Vagina (tissue), 2 donors: ENCODE data around the gene GJB4. TPM values are rescaled to one million over a fixed set of nuclear protein-coding genes. Genes with fewer than 3 reads are reported as not detected.

Experiments used
- DNase-seq, 2 donors: peaks; one replicate each; pipeline ENCODE4 v3.0.0-alpha.2; 2017; ENCODE audit errors: extremely low spot score in 2 of 2
- H3K27ac ChIP-seq: fragments of 200-600 bp; sonication (generic); one replicate; pipeline ENCODE4 v1.5.1; 2019
- H3K27me3 ChIP-seq: fragments of 200-600 bp; sonication (generic); one replicate; pipeline ENCODE4 v1.5.1; 2019
- H3K36me3 ChIP-seq, 2 donors: fragments of 200-600 bp; sonication (generic); one replicate each; pipeline ENCODE4 v1.5.1; 2017 to 2019
- H3K4me1 ChIP-seq: fragments of 200-600 bp; sonication (generic); one replicate; pipeline ENCODE4 v1.5.1; 2019
- H3K4me3 ChIP-seq, 2 donors: fragments of 200-600 bp; sonication (generic); 1 replicate in 1 of 2; 2 replicates in 1 of 2; pipeline ENCODE4 v1.5.1; 2016 to 2019
- H3K9me3 ChIP-seq: fragments of 200-600 bp; sonication (generic); one replicate; pipeline ENCODE4 v1.5.1; 2019
- POLR2A ChIP-seq, 2 donors: fragments of 450-650 bp; IDR thresholded peaks; one replicate each; pipeline ENCODE4 v1.6.1; 2017; ENCODE audit warnings: antibody characterized with exemption in 2 of 2, mild to moderate bottlenecking in 2 of 2, moderate library complexity in 2 of 2
- POLR2AphosphoS5 ChIP-seq, 2 donors: sonication (generic); formaldehyde crosslinking; IDR thresholded peaks; one replicate each; pipeline ENCODE4 v1.9.0; 2017; ENCODE audit warnings: antibody characterized with exemption in 2 of 2, mild to moderate bottlenecking in 2 of 2, low read depth in 1 of 2; ENCODE audit not compliant: insufficient read depth in 1 of 2
- intact Hi-C: fragments of 100-400 bp; cut with DNase I; formaldehyde crosslinking; loops from one replicate; pipeline ENCODE4 v1.15.1; 2023
- total RNA-seq: library from RNA; depleted of rRNA; stranded (reverse); fragments of >200 nt; gene quantifications from one replicate; pipeline ENCODE4 v1.2.3, GENCODE V29; 2016
- TF ChIP-seq, protein P1 (sequence below), 3 experiments: fragments of 450-650 bp in 2 of 3; fragments of 200-600 bp in 1 of 3; sonication (generic) in 1 of 3; IDR thresholded peaks; one replicate each; pipeline ENCODE4 v1.5.1; 2017 to 2019; ENCODE audit warnings: antibody characterized with exemption in 3 of 3, mild to moderate bottlenecking in 2 of 3, moderate library complexity in 2 of 3

Gene GJB4
- total RNA-seq, 1 donor from 2014 or later, result 2.0 TPM

GRCh38 chr1:34780528-34780927, 21.0 kb downstream of the GJB4 start:
- peak overlapping the region in 1 of 2 donors; percentile 46 for H3K4me3 ChIP-seq
- H3K36me3 ChIP-seq, result peaks cover 0 to 4% of the 10 kb centered on the region in 2 donors
- peak overlapping the region; percentile 83 for H3K27ac ChIP-seq
- no peak for TF ChIP-seq POLR2AphosphoS5 (IDR thresholded peaks at IDR 0.05; ENCODE audit: insufficient read depth in 1 of 2, low read depth in 1 of 2)
- TF ChIP-seq, protein P1, sequence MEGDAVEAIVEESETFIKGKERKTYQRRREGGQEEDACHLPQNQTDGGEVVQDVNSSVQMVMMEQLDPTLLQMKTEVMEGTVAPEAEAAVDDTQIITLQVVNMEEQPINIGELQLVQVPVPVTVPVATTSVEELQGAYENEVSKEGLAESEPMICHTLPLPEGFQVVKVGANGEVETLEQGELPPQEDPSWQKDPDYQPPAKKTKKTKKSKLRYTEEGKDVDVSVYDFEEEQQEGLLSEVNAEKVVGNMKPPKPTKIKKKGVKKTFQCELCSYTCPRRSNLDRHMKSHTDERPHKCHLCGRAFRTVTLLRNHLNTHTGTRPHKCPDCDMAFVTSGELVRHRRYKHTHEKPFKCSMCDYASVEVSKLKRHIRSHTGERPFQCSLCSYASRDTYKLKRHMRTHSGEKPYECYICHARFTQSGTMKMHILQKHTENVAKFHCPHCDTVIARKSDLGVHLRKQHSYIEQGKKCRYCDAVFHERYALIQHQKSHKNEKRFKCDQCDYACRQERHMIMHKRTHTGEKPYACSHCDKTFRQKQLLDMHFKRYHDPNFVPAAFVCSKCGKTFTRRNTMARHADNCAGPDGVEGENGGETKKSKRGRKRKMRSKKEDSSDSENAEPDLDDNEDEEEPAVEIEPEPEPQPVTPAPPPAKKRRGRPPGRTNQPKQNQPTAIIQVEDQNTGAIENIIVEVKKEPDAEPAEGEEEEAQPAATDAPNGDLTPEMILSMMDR (IDR thresholded peaks at IDR 0.05), result no peak
- TF ChIP-seq POLR2A (IDR thresholded peaks at IDR 0.05), result no peak
- DNase-seq, result no peak
- peaks cover 20% of the 10 kb centered on the region for H3K4me1 ChIP-seq
- no peaks in the 10 kb centered on the region for H3K9me3 ChIP-seq
- intact Hi-C loops, result no loop called here
- no peaks in the 10 kb centered on the region for H3K27me3 ChIP-seq

DNA sequence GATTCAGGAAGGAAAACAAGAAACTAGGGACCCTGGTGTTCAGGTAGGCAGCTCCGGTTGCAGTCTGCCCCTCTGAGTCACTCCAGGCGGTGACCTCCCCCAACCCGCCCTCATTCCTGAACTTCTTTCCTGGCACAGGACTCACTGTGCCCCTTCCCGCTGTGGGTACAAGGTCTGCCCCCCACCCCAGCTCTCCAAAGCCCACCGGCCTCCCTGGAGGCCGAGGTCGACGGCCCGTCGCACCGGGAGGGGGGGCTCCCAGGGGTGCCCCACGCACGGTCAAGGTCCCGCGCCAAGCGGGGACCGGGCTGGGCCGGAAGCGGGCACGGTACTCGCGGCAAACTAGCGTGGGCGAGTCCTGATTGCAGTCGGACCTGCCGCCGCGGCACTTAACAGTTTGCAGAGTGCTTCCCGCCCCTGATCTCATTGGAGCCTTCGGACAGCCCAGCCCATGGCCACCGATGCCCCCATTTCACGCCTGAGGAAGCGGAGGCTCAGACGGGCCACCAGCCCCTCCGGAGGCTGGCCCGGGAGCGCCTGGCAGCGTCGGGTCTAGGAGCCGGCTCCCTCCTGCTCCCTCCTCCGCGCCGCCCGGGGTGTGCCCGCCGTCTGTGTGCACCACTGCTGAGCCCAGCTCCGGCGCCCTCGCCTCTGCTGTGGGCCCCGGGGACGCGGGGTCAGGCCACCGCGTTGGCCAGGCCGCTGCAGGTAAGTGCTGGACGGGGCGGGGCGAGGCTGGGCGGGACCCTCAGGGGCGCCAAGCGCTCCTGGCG, 21.7 kb downstream of the GJB4 start, which contains the start of gene GJB3:
Gene GJB3, plus strand, starts transcription at position 144 of the 773 bp plus-strand sequence. CDS start 3,549 bp downstream, outside the sequence.
- H3K27me3 ChIP-seq, result no peaks in the 10 kb centered on the region
- H3K9me3 ChIP-seq, result no peaks in the 10 kb centered on the region
- intact Hi-C loops, result no loop called here
- H3K4me3 ChIP-seq, result peak within 1 kb of the TSS; percentile 43 to 46
- peaks cover 0 to 9% of the 10 kb centered on the region in 2 donors for H3K36me3 ChIP-seq
- no peak for TF ChIP-seq POLR2A (IDR thresholded peaks at IDR 0.05)
- TF ChIP-seq POLR2AphosphoS5 (IDR thresholded peaks at IDR 0.05; ENCODE audit: insufficient read depth in 1 of 2, low read depth in 1 of 2), result no peak
- TF ChIP-seq, protein P1 (IDR thresholded peaks at IDR 0.05), result no peak
- no peak for DNase-seq
- peaks cover 20% of the 10 kb centered on the region for H3K4me1 ChIP-seq
- peak within 1 kb of the TSS; percentile 83 for H3K27ac ChIP-seq

- Histone ChIP-seq H3K9me3 (no peaks in the 10 kb centered on the region), H3K27me3 (no peaks in the 10 kb centered on the region), H3K4me3 (peak overlapping the region; percentile 43 to 46), H3K4me1 (peaks cover 20% of the 10 kb centered on the region), H3K27ac (peak overlapping the region; percentile 83), H3K36me3 (peaks cover 0 to 9% of the 10 kb centered on the region in 2 donors)
- intact Hi-C loops, result no loop called here
- DNase-seq, result no peak
- TF ChIP-seq POLR2A (IDR thresholded peaks at IDR 0.05), result peak in 1 of 2 donors; percentile 35
- TF ChIP-seq POLR2AphosphoS5 (IDR thresholded peaks at IDR 0.05; ENCODE audit: insufficient read depth in 1 of 2, low read depth in 1 of 2), result peak; percentile 49 to 57
- TF ChIP-seq, protein P1 (IDR thresholded peaks at IDR 0.05), result no peak
Measured at GRCh38 chr1:34781844-34782391, 22.4 kb downstream of the GJB4 start.

DNA sequence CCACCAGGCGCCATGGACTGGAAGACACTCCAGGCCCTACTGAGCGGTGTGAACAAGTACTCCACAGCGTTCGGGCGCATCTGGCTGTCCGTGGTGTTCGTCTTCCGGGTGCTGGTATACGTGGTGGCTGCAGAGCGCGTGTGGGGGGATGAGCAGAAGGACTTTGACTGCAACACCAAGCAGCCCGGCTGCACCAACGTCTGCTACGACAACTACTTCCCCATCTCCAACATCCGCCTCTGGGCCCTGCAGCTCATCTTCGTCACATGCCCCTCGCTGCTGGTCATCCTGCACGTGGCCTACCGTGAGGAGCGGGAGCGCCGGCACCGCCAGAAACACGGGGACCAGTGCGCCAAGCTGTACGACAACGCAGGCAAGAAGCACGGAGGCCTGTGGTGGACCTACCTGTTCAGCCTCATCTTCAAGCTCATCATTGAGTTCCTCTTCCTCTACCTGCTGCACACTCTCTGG, 25.2 kb downstream of the GJB4 start:
- Histone ChIP-seq H3K36me3 (peaks cover 0 to 9% of the 10 kb centered on the region in 2 donors), H3K4me1 (peaks cover 20% of the 10 kb centered on the region), H3K27ac (no peak overlapping the region), H3K27me3 (no peaks in the 10 kb centered on the region), H3K9me3 (no peaks in the 10 kb centered on the region), H3K4me3 (no peak overlapping the region)
- intact Hi-C loops, result no loop called here
- no peak for DNase-seq
- no peak for TF ChIP-seq POLR2AphosphoS5 (IDR thresholded peaks at IDR 0.05; ENCODE audit: insufficient read depth in 1 of 2, low read depth in 1 of 2)
- TF ChIP-seq, protein P1 (IDR thresholded peaks at IDR 0.05), result no peak
- no peak for TF ChIP-seq POLR2A (IDR thresholded peaks at IDR 0.05)
